CD4-positive, alpha-beta memory T cell (primary cell): ENCODE measurements around the gene E2F6. TPM values are rescaled to one million over a fixed set of nuclear protein-coding genes. Genes with fewer than 3 reads are reported as not detected.
A peak's percentile ranks its signal among the peaks of the same experiment; 100 is the strongest.

Source experiments
- CTCF ChIA-PET: fragments of 350-600 bp; sonication (Branson Sonifier 250); formaldehyde crosslinking; loops from one replicate; lab custom pipeline; 2021; ENCODE audit warnings: inconsistent platforms; ENCODE audit not compliant: partially characterized antibody; lab: Charles Lee
- POLR2A ChIA-PET: fragments of 350-600 bp; sonication (Branson Sonifier 250); formaldehyde crosslinking; loops from one replicate; lab custom pipeline; 2021; ENCODE audit not compliant: partially characterized antibody; lab: Charles Lee
- DNase-seq, 5 donors: peaks; one replicate each; pipeline versions ENCODE4 v3.0.0 to v3.0.0-alpha.2; 2020 to 2022; ENCODE audit warnings: mixed read lengths in 1 of 5
- H3K27ac ChIP-seq: one replicate; pipeline ENCODE4 v1.7.0; 2013; ENCODE audit warnings: low read depth, low read length
- H3K27me3 ChIP-seq: 2 replicates; pipeline ENCODE4 v1.7.0; 2013; ENCODE audit warnings: mild to moderate bottlenecking, low read length, moderate library complexity; ENCODE audit not compliant: insufficient read depth
- H3K36me3 ChIP-seq: 2 replicates; pipeline ENCODE4 v1.7.0; 2013; ENCODE audit warnings: mild to moderate bottlenecking, low read length, moderate library complexity; ENCODE audit not compliant: insufficient read depth
- H3K4me1 ChIP-seq: 2 replicates; pipeline ENCODE4 v1.7.0; 2013; ENCODE audit warnings: mild to moderate bottlenecking, low read length, moderate library complexity; ENCODE audit not compliant: insufficient read depth
- H3K4me3 ChIP-seq, 2 donors: one replicate each; pipeline ENCODE4 v1.7.0; 2013; ENCODE audit warnings: low read length in 2 of 2, mild to moderate bottlenecking in 1 of 2
- H3K9me3 ChIP-seq, 2 donors: one replicate each; pipeline ENCODE4 v1.7.0; 2013; ENCODE audit warnings: low read length in 2 of 2, control low read depth in 1 of 2; ENCODE audit not compliant: control insufficient read depth in 1 of 2
- H3K27ac Mint-ChIP-seq, 7 donors: one replicate each; pipeline ENCODE4 v1.8.0; 2020 to 2021; ENCODE audit warnings: mixed read lengths in 7 of 7, mild to moderate bottlenecking in 6 of 7, inconsistent platforms in 3 of 7, moderate library complexity in 3 of 7
- H3K27me3 Mint-ChIP-seq, 2 donors: one replicate each; pipeline ENCODE4 v1.8.0; 2020 to 2021; ENCODE audit warnings: mixed read lengths in 2 of 2
- H3K36me3 Mint-ChIP-seq, 2 donors: one replicate each; pipeline ENCODE4 v1.8.0; 2020 to 2021; ENCODE audit warnings: mixed read lengths in 2 of 2, inconsistent platforms in 1 of 2, mild to moderate bottlenecking in 1 of 2
- H3K4me1 Mint-ChIP-seq, 4 donors: one replicate each; pipeline ENCODE4 v1.8.0; 2020 to 2021; ENCODE audit warnings: mixed read lengths in 4 of 4, mild to moderate bottlenecking in 1 of 4
- H3K4me3 Mint-ChIP-seq, 8 donors: one replicate each; pipeline ENCODE4 v1.8.0; 2020 to 2021; ENCODE audit warnings: mixed read lengths in 8 of 8, mild to moderate bottlenecking in 7 of 8, moderate library complexity in 6 of 8, inconsistent platforms in 3 of 8
- H3K9me3 Mint-ChIP-seq, 8 donors: one replicate each; pipeline ENCODE4 v1.8.0; 2020 to 2021; ENCODE audit warnings: mixed read lengths in 8 of 8, mild to moderate bottlenecking in 5 of 8, inconsistent platforms in 3 of 8, moderate library complexity in 1 of 8
- intact Hi-C: fragments of 100-400 bp; cut with micrococcal nuclease; formaldehyde crosslinking; loops from one replicate; pipeline ENCODE4 v1.15.1; 2023
- polyA plus RNA-seq, 2 donors: library from polyadenylated mRNA; unstranded; fragments of 300-500 nt; fragmentation: Illumina TruSeq; gene quantifications; one replicate each; pipeline ENCODE4 v1.2.3, GENCODE V29; 2021
- total RNA-seq, 2 experiments: library from RNA; stranded (reverse); gene quantifications; one replicate each; pipeline ENCODE4 v1.2.3, GENCODE V29; 2021

E2F6 gene
- total and polyA plus RNA-seq, 4 experiments from 2014 or later = 3.2 to 8.5 (median 6.2) TPM

DNA sequence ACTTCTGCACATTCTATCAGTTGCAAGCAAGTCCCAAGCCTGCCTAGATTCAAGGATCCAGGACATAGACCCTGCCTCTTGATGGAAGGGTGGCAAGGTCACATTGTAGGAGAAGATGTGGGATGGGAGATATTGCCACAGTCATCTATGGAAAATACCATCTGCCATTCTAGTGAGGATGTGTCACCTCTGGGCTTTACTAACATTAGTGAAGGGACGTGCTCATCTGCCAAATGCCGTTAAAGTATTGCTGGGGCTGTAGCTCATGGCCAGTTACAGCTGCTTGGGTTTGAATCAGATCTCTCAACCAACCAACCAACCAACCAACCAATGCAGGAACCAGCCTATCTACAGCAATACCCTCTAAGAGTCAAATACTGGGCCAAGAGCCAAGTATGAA is 49.0 kb downstream of the E2F6 start:
- Histone ChIP-seq H3K27me3 (no peaks in the 10 kb centered on the region), H3K27ac (no peak overlapping the region), H3K4me1 (no peaks in the 10 kb centered on the region), H3K4me3 (no peak overlapping the region), H3K9me3 (no peaks in the 10 kb centered on the region), H3K36me3 (no peaks in the 10 kb centered on the region)
- ChIA-PET POLR2A (no interaction called here), CTCF (no interaction called here)
- no peak overlapping the region for H3K4me3 Mint-ChIP-seq
- peaks cover 0 to 2% (median 0%) of the 10 kb centered on the region in 4 donors for H3K4me1 Mint-ChIP-seq
- peaks cover 3% of the 10 kb centered on the region in 2 donors for H3K36me3 Mint-ChIP-seq
- no peak for DNase-seq
- H3K27me3 Mint-ChIP-seq = peaks cover 12 to 19% of the 10 kb centered on the region in 2 donors
- peaks cover 0 to 15% (median 8%) of the 10 kb centered on the region in 8 donors for H3K9me3 Mint-ChIP-seq
- no peak overlapping the region for H3K27ac Mint-ChIP-seq
- intact Hi-C loops = no loop called here

DNA sequence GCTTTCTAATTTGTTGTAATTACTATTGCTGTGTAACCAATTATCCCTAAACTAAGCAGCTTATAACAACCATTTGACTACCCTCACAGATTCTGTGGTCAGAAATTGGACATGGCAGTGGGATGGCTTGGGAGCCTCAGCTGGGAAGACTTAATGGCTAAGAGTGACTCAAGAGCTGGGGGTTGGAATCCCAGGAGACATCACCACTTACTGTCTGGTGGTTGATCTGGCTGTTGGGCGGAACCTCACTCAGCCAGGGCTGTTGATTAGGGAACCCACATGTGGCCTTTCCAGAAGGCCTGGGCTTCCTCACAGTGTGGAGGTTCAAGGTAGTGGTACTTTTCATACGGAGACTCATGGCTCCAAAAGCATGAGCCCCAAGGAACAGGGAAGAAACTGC is 49.8 kb downstream of the E2F6 start:
- ChIA-PET CTCF (no interaction called here), POLR2A (no interaction called here)
- Mint-ChIP-seq H3K4me3 (no peak overlapping the region), H3K27me3 (peaks cover 12 to 19% of the 10 kb centered on the region in 2 donors), H3K4me1 (peaks cover 0 to 2% (median 0%) of the 10 kb centered on the region in 4 donors), H3K9me3 (peaks cover 0 to 15% (median 8%) of the 10 kb centered on the region in 8 donors), H3K36me3 (peaks cover 3% of the 10 kb centered on the region in 2 donors), H3K27ac (no peak overlapping the region)
- Histone ChIP-seq H3K4me3 (no peak overlapping the region), H3K4me1 (no peaks in the 10 kb centered on the region), H3K9me3 (no peaks in the 10 kb centered on the region), H3K27me3 (no peaks in the 10 kb centered on the region), H3K27ac (no peak overlapping the region), H3K36me3 (no peaks in the 10 kb centered on the region)
- intact Hi-C loops = no loop called here
- no peak for DNase-seq

DNA sequence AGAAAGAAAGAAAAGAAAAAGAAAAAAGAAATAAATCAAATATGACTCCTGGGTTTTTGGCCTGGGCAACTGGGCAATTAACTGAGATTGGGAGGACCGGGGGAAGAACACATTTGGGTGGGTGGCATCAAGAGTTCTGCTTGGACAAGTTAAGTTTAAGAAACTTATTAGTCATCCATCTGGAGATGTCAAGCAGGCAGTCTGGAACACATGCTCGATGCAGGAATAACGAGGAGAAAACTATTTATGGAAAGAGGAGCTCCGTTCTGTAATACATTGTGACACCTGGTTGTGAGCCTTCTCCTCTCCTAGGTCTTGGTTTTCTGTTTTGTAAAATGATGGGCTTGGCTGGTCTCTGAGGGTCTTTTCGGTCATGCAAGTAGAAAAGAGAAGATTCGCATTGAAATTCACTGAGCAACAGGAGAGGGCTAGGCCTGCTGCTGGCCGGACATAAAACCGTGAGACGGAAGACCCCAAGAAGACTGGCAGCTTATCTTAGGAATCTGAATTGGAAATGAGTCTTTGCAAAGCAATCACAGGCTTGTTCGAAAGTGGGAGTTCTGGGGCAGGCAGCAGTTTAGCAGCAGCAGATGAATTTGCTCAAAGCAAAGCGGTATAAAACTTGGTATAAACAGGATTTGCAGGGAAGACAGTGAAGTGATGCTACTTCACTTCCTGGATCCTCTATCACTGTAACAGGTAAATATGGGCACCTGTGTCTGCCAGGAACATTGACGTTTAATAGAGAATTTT is 51.4 kb downstream of the E2F6 start:
- Mint-ChIP-seq H3K4me3 (no peak overlapping the region), H3K4me1 (peaks cover 0 to 2% (median 0%) of the 10 kb centered on the region in 4 donors), H3K27me3 (peaks cover 18 to 20% of the 10 kb centered on the region in 2 donors), H3K27ac (no peak overlapping the region), H3K36me3 (peaks cover 3% of the 10 kb centered on the region in 2 donors), H3K9me3 (peaks cover 0 to 15% (median 8%) of the 10 kb centered on the region in 8 donors)
- Histone ChIP-seq H3K27me3 (no peaks in the 10 kb centered on the region), H3K27ac (no peak overlapping the region), H3K4me3 (no peak overlapping the region), H3K36me3 (no peaks in the 10 kb centered on the region), H3K4me1 (no peaks in the 10 kb centered on the region), H3K9me3 (no peaks in the 10 kb centered on the region)
- DNase-seq = no peak
- CTCF ChIA-PET = no interaction called here
- intact Hi-C loops = no loop called here
- POLR2A ChIA-PET = no interaction called here

DNA sequence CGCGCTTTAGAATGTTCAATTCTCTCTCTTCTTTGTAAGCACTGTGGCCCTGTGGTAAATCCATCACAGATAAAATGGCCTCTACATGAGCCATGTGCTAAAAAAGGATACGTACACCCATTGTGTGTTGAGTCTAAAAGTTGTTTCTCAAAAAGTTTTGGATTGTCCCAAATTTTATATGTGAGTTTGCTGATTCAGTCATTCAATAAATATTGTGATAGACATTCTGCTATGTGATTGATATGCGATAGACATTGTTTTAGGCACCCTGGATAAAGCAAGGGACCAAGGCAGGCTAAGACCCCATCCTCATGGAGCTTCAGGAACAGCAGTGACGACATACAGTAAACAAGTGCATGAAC is 53.5 kb downstream of the E2F6 start:
- DNase-seq = no peak
- no peaks in the 10 kb centered on the region for H3K4me1 ChIP-seq
- Mint-ChIP-seq H3K36me3 (no peaks in the 10 kb centered on the region), H3K27ac (no peak overlapping the region), H3K27me3 (peaks cover 22 to 23% of the 10 kb centered on the region in 2 donors), H3K9me3 (peaks cover 0 to 6% (median under 1%) of the 10 kb centered on the region in 8 donors), H3K4me1 (peaks cover 0 to 2% (median 0%) of the 10 kb centered on the region in 4 donors), H3K4me3 (no peak overlapping the region)
- no peaks in the 10 kb centered on the region for H3K9me3 ChIP-seq
- H3K27me3 ChIP-seq = no peaks in the 10 kb centered on the region
- H3K4me3 ChIP-seq = no peak overlapping the region
- no peak overlapping the region for H3K27ac ChIP-seq
- ChIA-PET POLR2A (no interaction called here), CTCF (interaction anchor here (1.3 to 3.2 kb wide), 4 partner anchors 177 to 579 kb away, joined by 3 to 37 read pairs (median 6); a partner anchor contains a TSS)
- intact Hi-C loops = loop anchor here (1.0 kb wide), 1 partner anchor 280 kb away; no protein-coding TSS in a partner anchor
- H3K36me3 ChIP-seq = no peaks in the 10 kb centered on the region

DNA sequence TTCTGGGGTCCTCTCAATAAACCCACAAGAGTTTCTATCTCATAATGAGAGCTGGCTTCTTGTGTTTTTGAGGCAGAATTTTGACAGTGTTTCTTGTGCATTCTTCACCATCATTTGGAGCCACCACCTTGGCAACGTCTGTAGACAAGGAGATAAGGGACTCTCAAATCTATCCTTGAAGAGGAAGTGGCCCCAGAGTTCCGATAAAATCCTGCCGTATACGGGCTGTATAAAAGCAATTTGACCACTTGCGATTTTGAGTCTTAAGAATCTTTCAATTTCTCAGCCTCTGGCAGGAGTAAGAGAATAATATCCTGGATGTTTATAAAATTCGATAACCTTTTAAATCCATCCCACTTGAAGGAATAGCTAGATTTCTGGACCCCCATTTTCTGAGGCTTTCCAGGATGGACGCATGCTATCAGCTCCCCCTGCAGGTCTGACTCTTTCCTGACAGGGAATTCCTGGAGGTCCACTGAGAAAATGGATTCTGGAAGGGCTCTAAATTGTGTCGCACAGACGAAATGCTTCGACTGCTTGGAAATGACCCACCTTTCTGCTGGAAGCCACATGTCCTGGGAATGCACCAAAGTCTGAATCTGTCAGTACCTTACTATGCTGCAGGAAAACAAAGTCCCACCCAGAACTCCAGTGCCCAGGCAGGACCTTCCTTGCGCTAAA is 54.1 kb downstream of the E2F6 start:
- Mint-ChIP-seq H3K4me1 (peaks cover 0 to 2% (median 0%) of the 10 kb centered on the region in 4 donors), H3K27me3 (peaks cover 22 to 23% of the 10 kb centered on the region in 2 donors), H3K4me3 (peak overlapping the region in 1 of 8 donors; percentile 15), H3K27ac (no peak overlapping the region), H3K9me3 (peaks cover 0 to 2% (median 0%) of the 10 kb centered on the region in 8 donors), H3K36me3 (no peaks in the 10 kb centered on the region)
- Histone ChIP-seq H3K36me3 (no peaks in the 10 kb centered on the region), H3K4me1 (no peaks in the 10 kb centered on the region), H3K4me3 (no peak overlapping the region), H3K27me3 (no peaks in the 10 kb centered on the region), H3K27ac (no peak overlapping the region), H3K9me3 (no peaks in the 10 kb centered on the region)
- no peak for DNase-seq
- intact Hi-C loops = loop anchor here (1.0 kb wide), 1 partner anchor 280 kb away; no protein-coding TSS in a partner anchor
- CTCF ChIA-PET = interaction anchor here (1.8 to 3.2 kb wide), 3 partner anchors 177 to 579 kb away, joined by 6 to 37 read pairs (median 6); a partner anchor contains a TSS
- POLR2A ChIA-PET = no interaction called here

DNA sequence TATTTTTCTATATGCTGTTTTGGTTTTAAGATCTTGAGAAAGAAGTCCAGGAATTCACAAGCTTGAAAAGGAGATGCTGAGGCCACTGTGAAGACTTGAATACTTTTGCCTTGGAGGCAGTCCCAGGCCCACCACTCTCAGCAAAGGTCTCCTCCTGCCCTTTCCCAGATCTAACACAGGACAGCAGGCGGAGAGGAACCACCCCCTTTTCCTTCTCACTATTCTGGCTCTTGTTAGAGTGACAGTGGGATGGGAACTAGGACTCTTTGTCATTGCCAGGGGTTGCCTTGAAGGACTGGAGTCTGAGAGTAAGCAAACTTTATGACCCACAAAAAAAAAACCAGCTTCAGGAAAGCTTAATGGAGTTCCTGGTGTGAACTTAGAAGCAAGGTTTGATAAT is 54.7 kb downstream of the E2F6 start:
- H3K36me3 ChIP-seq = no peaks in the 10 kb centered on the region
- Mint-ChIP-seq H3K36me3 (no peaks in the 10 kb centered on the region), H3K27me3 (peaks cover 22 to 23% of the 10 kb centered on the region in 2 donors), H3K4me1 (peaks cover 0 to 2% (median 0%) of the 10 kb centered on the region in 4 donors), H3K9me3 (no peaks in the 10 kb centered on the region), H3K4me3 (no peak overlapping the region), H3K27ac (no peak overlapping the region)
- intact Hi-C loops = no loop called here
- POLR2A ChIA-PET = no interaction called here
- no peak overlapping the region for H3K27ac ChIP-seq
- H3K4me1 ChIP-seq = no peaks in the 10 kb centered on the region
- CTCF ChIA-PET = interaction anchor here (1.8 to 3.2 kb wide), 3 partner anchors 176 to 578 kb away, joined by 6 to 37 read pairs (median 6); a partner anchor contains a TSS
- H3K27me3 ChIP-seq = no peaks in the 10 kb centered on the region
- no peaks in the 10 kb centered on the region for H3K9me3 ChIP-seq
- no peak overlapping the region for H3K4me3 ChIP-seq
- DNase-seq = no peak

DNA sequence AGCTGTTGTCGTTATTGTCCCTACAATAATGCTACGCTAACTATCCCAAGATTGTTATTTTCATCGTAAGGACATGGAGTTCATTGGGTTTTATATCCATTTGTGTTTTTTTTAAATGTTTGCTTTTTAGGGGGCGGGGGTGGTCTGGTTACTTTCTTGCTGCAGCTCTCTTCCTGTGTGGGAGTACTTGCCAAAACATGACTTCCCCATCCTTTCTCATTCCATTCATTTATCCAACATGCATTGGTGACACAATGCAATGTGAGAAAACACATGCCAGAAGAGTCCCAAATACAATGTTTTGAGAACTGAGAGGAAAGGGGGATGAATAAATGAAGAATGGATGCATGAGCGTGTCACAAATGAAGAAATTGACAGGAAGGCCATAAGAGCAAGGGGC is 55.9 kb downstream of the E2F6 start:
- Mint-ChIP-seq H3K27me3 (peaks cover 19 to 21% of the 10 kb centered on the region in 2 donors), H3K4me1 (peaks cover 0 to 2% (median 0%) of the 10 kb centered on the region in 4 donors), H3K9me3 (no peaks in the 10 kb centered on the region), H3K4me3 (no peak overlapping the region), H3K27ac (no peak overlapping the region), H3K36me3 (no peaks in the 10 kb centered on the region)
- ChIA-PET POLR2A (no interaction called here), CTCF (interaction anchor here (1.7 kb wide), 1 partner anchor 278 kb away, joined by 5 read pairs; a partner anchor contains a TSS)
- Histone ChIP-seq H3K27me3 (no peaks in the 10 kb centered on the region), H3K4me3 (no peak overlapping the region), H3K27ac (no peak overlapping the region), H3K36me3 (no peaks in the 10 kb centered on the region), H3K9me3 (no peaks in the 10 kb centered on the region), H3K4me1 (no peaks in the 10 kb centered on the region)
- intact Hi-C loops = no loop called here
- DNase-seq = no peak
